ENCODE data around the gene RHOT2.

Gene RHOT2

DNA sequence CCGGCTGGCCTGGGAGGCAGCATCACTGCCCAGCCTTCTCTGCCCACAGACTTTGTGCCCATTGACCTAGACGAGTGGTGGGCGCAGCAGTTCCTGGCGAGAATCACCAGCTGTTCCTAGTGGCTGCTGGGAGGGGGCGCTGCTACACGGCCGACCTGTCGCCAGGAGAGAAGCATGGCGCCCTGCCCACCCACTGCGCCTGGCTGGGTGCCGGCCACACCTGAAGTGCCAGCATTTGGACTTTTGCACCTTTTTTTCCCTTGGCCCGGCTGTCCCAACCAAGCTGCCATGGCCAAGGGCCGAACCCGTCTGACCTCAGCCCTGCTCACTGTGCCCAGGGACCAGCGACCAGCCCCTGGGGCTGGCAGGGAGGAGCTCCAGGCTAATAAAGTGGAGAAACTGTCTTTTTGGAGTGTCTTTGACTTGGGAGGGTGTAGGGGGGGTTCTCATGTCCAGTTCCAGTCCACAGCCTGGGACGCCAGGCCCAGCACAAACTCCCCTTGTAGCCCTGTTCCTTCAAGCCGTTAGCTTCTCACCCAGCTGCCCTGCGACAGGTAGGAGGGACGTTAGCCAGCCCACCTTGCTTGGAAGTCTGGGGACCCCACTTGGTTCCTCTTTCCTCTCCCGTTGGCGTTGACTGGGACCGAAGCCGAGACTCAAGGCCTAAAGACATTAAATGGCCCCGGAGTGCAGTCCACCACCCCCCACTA, 19.7 kb upstream of the RHOT2 start:
- DNase-seq: peak; percentile 40

DNA sequence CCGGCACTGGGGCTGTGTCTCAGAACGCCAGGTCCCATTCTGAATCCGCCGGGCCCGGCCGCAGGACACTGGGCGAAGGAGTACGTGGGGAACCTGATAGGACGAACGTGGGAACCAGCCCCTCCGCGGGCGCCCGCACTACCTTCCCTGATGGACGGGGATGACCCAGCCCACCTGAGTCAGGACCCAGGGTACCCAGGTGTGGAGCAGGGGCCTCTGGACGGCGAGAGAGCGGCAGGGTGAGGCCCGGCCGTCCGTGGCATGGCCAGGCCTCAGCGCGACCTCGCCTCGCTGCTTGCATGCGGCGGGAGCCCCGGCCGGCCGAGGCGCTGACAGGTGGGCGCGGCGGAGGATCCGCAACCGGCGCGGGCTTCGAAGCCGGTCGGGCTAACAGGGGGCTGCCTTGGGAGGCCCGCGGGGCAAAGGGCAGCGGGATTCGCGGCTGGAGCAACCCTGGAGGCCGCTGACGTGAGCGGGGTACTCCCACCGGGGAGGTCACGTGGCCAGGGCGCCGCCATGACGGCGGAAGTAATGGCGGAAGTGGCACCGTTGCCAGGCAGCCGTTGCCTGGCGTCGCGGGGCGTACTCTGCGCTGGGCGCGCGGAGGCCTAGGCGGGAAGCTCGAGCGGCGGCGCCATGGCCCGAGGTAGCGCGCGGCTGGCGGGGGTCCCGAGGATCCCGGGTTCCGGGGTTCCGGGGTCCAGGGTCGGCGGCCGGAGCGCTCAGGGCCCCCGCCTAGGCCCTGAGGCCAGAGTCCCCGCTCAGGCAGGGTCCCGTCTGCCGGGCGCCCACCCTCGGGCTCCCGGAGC, 18.9 kb upstream of the RHOT2 start, which contains the start of gene WDR90:
WDR90 (plus strand) TSS at position 585 of the 809 bp plus-strand sequence; CDS start at position 637, 52 bp downstream.
- DNase-seq: peak; percentile 90

DNA sequence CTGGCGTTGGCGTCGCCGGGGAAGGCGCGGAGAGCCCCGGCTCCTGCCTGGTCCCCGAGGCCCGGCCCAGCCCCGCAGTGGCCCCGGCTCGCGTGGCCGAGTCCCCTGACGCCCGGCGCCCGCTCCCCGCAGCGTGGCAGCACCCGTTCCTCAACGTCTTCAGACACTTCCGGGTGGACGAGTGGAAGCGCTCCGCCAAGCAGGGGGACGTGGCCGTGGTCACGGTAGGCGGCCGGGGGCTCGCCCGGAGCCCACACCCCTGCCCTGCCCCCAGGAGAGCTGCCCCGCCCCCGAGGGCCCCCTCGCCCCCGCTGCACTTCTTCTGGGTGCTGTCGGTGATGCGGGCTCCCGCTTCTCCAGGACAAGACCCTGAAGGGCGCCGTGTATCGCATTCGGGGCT, 18.3 kb upstream of the RHOT2 start:
- DNase-seq: no peak

DNA sequence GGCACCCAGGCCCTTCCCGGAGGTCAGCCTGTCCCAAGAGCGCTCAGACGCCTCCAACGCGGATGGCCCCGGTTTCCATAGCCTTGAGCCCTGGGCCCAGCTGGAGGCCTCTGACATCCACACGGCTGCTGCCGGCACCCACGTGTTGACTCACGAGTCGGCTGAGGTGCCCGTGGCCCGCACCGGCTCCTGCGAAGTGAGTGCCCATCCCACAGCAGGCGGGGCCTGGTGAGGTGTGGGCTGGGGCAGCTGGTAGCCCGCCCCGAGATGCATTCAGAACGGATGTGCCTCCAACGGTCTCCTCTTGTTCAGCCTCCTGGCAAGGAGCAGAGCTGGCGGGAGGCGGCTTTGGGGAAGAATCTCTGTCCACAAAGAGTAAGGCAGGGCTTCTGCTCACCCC, 16.1 kb upstream of the RHOT2 start:
- DNase-seq: no peak

DNA sequence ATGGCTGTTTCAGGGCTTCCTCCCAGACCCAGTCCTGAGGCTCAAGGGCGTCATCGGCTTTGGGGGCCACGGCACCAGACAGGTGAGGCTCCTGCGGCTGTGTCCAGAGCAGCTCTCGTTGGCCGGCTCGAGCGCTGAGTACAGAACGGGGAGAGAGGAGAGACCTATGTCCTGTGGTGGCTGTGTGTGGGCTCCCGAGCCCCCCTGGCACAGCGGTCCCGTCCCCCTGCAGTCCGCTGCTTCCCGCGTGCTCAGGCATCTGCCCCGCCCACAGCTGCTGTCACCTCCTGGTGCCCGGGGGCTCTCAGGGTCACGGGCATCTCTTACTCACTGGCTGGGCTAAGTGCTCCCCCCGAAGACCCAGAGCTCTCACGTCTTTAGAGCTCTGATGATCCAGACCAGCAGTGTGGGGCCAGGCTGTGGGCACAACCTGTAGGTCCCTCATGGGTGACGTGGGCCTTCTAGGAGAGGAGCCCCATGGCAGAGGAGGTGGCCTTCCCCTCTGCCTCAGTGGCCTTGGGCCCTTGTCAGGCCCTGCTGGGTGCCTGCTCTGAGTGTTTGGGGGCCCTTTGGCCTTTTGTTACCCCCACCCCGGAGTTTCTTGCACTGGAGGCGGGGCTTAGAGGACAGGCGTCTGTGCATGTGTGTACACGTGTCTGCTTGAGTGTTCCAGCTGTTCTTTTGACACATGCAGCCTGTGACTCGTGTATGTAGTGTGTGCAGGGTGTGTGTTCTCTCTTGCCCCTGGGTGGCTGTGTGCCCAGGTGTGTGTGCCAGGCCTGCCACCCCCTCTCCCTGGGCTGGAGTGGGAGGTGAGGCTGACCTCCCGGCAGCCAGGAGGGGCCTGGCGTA, 15.3 kb upstream of the RHOT2 start:
- DNase-seq: no peak

DNA sequence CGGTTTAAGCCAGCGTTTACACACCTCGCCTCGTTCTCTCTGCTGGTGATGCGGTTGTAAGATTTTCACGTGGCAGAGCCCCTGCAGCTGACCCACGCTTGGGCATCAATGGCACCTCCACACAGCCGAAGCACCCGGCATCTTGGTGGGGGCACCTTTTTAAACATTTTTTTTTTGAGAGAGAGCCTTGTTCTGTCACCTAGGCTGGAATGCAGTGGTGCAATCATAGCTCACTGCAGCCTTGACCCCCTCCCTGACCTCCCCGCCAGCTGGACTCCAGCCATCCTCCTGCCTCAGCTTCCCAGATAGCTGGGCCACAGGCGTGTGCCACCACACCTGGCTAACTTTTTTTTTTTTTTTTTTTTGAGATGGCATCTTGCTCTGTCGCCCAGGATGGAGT, 13.9 kb upstream of the RHOT2 start:
- DNase-seq: no peak

DNA sequence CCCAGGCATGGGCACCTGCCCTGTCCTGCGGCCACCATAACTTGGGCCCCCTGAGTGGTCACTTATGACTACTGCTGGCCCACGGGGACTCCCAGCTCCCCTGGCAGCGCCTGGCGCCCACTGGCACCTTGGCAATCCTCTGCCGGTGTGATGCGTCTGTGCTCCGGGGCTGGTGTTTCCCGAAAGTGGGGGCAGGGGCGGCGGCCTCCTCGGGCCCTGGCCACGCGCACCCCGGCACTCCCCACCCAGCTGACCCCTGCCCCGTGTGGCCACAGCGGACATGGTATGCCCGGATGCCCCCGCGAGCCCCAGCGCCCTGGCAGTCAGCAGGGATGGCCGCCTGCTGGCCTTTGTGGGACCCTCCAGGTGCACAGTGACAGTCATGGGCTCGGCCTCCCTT, 10.4 kb upstream of the RHOT2 start:
- DNase-seq: no peak

DNA sequence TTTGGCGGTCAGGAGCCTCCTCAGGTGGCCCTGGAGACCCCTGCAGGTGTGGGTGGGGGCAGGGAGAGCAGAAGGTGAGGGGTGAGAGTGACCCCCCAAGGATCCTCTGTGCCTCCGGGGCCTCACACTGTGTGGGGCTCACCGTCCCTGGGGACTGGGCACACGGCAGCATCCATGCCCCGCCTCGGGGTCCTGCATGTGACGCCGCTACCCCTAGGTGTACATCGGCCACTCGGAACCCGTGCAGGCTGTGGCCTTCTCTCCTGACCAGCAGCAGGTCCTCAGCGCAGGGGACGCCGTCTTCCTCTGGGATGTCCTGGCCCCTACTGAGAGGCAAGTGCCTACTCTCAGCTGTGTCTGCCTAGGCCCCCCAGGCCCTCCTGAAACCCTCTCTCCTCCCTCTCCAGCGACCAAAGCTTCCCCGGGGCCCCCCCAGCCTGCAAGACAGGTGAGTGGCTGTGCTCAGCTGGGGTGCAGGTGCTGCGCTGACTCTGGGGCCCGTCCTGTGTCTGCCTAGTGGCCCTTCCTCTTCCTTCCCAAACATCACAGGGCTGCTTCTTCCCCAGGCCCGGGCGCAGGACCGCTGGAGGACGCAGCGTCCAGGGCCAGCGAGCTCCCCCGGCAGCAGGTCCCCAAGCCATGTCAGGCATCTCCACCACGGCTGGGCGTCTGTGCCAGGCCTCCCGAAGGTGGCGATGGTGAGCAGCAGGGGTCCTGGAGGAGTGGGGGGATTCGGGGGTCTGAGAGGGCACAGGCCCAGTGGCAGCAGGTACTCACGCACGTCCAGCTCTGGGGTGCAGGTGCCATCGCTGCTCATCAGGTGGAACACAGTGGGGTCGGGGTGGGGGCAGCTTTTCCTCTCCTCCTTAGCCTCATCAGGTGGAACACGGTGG, 9.0 kb upstream of the RHOT2 start:
- no peak for DNase-seq

DNA sequence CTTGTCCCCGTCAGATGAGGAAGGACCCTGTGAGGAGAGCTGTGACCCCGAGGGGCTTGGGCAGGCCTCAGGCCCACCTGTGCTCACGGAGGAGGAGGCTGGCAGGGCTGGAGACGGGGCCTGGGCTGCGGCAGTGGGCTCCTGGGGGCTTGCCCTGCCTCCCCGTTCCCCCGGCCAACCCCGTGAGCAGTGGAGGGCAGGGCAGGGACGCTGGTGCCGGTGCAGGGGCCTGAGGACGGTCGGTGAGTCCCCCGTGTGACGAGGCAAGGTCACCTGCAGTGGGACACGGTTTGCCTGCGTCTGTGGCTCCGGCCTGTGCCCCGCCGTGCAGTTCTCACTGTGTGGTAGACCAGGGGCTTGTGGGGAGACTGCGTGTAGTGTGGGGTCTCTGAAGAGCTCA, 8.3 kb upstream of the RHOT2 start:
- no peak for DNase-seq

DNA sequence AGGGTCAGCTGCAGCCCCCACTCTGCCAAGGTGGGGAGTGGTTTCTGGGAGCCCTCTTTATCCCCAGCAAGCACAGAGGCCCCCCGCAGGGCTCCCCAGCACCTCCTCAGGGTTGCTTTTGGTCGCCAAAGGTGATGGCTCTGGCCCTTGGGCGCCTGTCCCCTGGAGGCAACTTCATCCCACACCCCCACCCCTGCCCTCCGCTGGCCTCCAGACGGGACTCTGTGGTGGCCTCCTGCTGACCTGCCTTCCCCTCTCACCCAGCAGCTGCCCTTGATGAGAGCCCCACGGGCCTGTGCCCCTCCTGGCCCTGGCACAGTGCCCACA, 7.8 kb upstream of the RHOT2 start:
- no peak for DNase-seq

DNA sequence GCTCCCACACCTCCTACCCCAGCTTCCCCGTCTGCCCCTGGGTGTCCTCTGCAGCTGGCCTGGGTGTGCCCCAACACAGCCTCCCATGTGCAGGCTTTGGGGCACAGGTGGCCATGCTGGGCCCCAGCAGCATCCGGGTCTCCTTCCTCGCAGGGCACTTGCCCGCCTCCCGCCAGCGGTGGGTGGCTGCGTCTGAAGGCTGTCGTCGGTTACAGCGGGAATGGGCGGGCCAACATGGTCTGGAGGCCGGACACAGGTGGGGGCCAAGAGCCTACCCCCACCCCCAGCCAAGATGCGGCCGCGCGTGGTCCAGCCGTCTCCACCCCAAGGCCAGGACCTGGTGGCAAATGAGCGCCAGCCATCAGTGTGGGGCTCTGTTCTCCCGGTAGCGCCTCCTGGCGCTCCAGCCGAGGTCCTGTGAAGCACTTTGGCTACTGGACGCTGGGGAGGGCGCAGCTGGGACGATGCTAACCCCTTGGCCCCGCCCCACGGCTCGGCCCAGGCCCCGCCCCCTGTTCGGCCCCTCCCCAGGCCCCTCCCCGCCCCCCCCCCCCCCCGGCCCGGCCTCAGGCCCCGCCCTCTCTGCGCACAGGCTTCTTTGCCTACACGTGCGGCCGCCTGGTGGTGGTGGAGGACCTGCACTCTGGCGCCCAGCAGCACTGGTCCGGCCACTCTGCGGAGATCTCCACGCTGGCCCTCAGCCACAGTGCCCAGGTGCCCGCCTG, 7.3 kb upstream of the RHOT2 start:
- DNase-seq: peak; percentile 69

DNA sequence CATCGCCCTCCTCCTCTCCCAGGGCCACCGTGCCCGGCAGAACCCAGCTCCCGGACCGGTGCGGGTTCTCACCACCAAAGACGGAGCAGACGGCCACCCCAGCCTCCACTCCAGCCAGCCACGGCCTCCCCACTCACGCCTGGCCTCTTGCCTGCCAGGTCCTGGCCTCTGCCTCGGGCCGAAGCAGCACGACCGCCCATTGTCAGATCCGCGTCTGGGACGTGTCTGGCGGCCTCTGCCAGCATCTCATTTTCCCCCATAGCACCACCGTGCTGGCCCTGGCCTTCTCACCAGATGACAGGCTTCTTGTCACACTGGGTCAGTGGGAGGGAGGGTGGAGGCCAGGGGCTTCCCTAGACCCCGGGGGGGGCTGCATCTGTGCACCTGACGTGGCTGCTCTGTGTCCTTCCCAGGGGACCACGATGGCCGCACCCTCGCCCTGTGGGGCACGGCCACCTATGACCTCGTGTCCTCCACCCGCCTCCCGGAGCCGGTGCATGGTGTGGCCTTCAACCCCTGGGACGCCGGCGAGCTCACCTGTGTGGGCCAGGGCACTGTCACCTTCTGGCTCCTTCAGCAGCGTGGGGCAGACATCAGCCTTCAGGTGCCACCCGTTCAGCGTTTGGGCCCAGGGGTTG, 6.6 kb upstream of the RHOT2 start:
- DNase-seq: no peak

DNA sequence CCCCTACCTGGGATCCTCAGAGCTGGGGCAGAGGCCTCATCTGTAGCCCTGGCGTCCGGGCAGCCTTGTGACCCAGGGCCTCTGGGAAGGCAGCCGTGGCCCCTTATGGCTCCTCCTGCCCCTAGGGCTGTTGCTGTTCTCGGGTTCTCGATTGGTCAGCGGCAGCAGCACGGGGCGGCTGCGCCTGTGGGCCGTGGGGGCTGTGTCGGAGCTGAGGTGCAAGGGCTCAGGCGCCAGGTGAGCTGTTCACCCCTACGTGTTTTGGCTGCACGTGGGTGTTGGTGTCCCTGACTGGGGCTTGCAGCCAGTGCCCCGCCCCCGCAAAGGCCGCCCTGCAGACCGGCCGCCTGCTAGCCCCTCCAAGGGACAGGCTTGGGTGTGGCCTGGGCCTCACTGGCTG, 5.8 kb upstream of the RHOT2 start:
- no peak for DNase-seq

DNA sequence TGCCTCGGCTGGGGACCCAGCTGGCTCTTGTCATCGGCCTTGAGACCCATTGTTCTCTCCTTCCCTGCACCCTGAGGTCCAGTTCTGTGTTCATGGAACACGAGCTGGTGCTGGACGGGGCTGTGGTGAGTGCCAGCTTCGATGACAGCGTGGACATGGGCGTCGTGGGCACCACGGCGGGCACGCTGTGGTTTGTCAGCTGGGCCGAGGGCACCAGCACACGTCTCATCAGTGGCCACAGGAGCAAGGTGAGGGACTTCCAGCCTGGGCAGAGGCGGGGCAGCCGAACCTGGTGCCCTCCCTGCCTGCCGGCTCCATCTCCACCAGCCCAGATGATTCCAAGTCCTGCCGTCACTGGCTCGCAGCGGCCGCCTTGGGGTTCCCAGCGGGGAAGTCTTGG, 5.3 kb upstream of the RHOT2 start:
- no peak for DNase-seq

DNA sequence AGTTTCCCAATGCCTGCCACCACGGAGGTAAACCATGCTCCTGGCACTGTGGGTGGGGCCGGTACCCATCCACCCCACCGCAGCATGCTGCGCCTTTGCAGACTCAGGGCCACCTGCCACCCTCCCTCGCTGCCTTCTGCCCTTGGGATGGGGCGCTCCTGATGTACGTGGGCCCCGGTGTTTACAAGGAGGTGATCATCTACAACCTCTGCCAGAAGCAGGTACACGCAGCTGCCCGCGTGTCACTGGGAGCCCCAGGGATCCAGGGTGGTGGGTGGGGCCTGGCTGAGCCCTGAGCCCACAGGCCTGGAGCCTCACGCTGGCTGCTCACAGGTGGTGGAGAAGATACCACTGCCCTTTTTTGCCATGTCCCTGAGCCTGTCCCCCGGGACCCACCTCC, 1.4 kb upstream of the RHOT2 start:
- DNase-seq: no peak

DNA sequence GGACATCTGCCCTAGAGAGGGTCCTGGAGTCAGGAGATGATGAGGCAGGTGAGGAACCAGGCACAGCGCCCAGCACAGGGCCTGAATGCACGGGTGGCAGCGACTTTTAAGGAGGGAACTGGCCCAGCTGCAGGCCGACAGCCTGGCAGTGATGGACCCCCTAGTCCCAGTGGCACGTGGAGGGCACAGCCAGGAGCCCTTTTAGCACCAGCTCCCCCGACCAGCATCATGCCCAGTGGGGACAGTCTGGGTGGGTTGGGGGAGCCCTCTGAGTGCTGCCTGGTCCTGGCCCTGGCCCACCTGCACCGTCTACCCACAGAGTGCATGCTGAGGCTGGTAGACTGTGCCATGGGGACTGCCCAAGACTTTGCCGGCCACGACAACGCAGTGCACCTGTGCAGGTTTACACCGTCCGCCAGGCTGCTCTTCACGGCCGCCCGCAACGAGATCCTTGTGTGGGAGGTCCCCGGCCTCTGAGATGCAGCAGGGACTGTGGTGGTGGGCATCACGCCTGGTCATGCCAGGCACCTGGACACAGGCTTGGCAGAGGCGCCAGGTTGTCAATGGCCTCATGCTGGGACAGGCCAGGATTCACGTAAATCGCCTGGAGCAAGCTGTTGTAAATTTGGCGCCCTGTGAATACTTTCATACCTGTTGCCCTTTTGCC, 686 bp upstream of the RHOT2 start:
- DNase-seq: no peak

DNA sequence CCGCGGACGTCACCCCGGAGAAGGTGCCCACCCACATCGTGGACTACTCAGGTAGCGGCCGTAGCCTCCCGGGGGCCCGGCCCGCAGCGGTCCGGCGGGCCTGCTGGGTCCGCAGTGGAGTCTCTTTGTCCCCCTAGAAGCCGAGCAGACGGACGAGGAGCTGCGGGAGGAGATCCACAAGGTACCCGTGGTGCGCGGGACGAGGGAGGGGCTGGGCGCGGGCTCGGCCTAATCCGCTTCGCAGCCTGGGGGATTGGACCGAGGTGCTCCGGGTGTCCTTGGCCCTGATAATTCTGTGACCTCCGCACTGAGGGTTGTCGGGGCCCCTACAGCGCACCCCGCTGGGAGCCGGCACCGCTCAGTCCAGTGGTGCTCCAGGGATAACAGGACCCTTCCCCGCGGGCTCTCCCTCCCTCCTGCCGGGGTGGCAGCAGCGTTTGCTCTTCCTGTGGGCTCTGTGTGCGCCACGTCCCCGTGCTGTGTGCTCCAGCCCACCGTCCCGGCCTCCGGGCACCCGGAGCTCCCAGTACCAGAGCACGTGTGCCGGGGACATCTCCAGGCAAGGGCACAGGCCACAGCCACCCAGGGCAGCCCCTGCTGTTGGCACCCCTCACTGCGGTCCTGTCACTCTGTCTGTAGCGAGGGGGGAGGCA, 713 bp downstream of the RHOT2 start:
- DNase-seq: no peak

DNA sequence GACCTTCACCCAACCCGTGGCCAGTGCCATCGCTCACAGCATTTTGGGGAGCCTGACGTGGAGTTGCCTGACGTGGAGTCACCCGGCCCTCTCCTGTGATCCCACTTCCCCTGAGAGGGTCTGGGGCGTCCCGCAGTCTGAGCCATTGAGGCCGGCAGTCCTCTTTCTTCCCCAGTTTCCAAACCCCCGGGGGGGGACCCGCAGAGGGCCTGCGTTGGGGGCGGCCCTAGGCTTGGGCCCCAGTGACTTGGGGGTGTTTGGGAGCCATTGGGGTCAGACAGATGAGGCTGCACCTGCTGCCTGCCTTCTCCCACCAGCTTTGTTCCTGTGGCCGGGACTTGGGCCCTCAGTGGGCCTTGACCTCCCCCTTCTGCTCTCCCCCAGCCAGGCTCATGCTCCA, 1.7 kb downstream of the RHOT2 start:
- DNase-seq: no peak

DNA sequence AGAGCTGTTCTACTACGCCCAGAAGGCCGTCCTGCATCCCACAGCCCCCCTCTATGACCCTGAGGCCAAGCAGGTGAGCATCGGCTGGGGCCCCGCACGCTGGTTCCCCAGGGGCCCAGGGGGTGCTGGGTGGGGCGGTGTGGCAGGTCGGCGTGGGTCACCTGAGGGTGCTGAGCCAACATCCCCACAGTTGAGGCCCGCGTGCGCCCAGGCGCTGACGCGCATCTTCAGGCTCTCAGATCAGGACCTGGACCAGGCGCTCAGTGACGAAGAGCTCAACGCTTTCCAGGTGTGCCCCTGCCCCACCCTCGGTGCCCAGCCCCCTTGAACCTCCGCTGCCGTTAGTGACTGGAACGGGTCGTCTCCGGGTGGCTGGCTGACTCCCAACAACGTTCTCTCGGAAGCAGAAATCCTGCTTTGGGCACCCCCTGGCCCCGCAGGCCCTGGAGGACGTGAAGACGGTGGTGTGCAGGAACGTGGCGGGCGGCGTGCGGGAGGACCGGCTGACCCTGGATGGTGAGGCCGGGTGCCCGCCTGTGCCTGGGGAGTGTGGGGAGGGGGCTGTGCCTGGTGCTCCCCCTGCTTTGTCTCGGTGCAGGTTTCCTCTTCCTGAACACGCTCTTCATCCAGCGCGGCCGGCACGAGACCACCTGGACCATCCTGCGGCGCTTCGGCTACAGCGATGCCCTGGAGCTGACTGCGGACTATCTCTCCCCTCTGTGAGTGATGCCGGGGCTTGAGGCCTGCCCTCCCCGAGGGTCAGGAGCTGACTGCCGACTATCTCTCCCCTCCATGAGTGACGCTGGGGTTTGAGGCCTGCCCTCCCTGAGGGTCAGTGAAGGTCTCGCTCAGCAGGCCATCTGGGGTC, 2.8 kb downstream of the RHOT2 start:
- no peak for DNase-seq

All from CD4-positive, alpha-beta T cell treated with Interleukin-21 for 1 hour (primary cell).